Glutamatergic neuron (in vitro differentiated cells): ENCODE results near the gene MYOF. TPM values are rescaled to one million over a fixed set of nuclear protein-coding genes. Genes with fewer than 3 reads are reported as not detected.

Experiments used
- DNase-seq: peaks from one replicate; pipeline ENCODE4 v3.0.0; 2022
- H3K27ac Mint-ChIP-seq: one replicate; pipeline ENCODE4 v1.8.0; 2020; ENCODE audit warnings: mild to moderate bottlenecking, mixed read lengths, inconsistent platforms; ENCODE audit not compliant: unreplicated experiment
- H3K27me3 Mint-ChIP-seq: one replicate; pipeline ENCODE4 v1.8.0; 2020; ENCODE audit warnings: mild to moderate bottlenecking, moderate library complexity, mixed read lengths, inconsistent platforms; ENCODE audit not compliant: unreplicated experiment
- H3K36me3 Mint-ChIP-seq: one replicate; pipeline ENCODE4 v1.8.0; 2020; ENCODE audit warnings: mild to moderate bottlenecking, mixed read lengths, inconsistent platforms; ENCODE audit not compliant: unreplicated experiment
- H3K4me1 Mint-ChIP-seq: one replicate; pipeline ENCODE4 v1.8.0; 2020; ENCODE audit warnings: mild to moderate bottlenecking, low read depth, mixed read lengths, inconsistent platforms; ENCODE audit not compliant: unreplicated experiment
- H3K4me3 Mint-ChIP-seq: one replicate; pipeline ENCODE4 v1.8.0; 2020; ENCODE audit warnings: mild to moderate bottlenecking, mixed read lengths, inconsistent platforms; ENCODE audit not compliant: unreplicated experiment
- H3K9me3 Mint-ChIP-seq: one replicate; pipeline ENCODE4 v1.8.0; 2020; ENCODE audit warnings: mild to moderate bottlenecking, moderate library complexity, mixed read lengths, inconsistent platforms; ENCODE audit not compliant: unreplicated experiment
- total RNA-seq: library from RNA; stranded (reverse); fragmentation: NEBNext Ultra II Directional; extraction: Animal tissue kit (Norgen Biotek cat#: 25700); gene quantifications from one replicate; pipeline ENCODE4 v1.2.1, GENCODE V29; 2021; ENCODE audit not compliant: unreplicated experiment
- TF ChIP-seq, protein P1 (sequence below): fragments of 200-600 bp; sonication (generic); IDR thresholded peaks from one replicate; pipeline ENCODE4 v1.5.0; 2021; ENCODE audit not compliant: partially characterized antibody, unreplicated experiment

The MYOF gene
- total RNA-seq, 1 donor from 2014 or later: 0.42 TPM

DNA sequence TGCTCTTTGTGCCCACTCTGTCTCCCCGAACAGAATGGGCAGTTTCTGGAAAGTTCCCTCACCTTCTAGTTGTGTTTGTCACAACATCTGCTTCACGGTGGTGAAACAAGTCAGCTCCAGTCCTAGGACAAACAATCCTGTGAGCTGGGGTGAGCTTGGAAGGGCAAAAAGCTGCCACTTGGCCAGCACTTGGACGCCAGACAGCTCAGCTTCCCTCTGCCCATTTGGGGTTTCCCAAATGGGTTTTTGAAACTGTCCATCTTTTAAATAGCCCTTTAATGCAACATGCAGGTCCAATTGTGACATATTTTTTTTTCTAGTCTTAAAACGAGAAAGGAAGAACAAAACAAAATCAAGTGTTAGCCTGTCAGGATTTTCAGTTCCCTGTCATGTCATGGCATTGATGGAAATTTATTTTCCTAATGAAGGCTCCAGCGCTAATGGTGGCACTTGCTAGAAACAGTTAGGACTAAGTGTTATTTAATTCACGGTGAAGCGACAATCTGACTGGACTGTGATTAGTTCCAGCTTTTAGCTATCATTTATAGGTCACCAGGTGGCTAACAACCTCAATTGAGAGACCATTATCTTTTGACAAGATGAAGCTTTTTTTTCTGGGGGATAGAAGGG is 181.7 kb downstream of the MYOF start:
- no peak overlapping the region for H3K27ac Mint-ChIP-seq
- H3K36me3 Mint-ChIP-seq: no peaks in the 10 kb centered on the region
- no peaks in the 10 kb centered on the region for H3K9me3 Mint-ChIP-seq
- DNase-seq: no peak
- no peaks in the 10 kb centered on the region for H3K4me1 Mint-ChIP-seq
- TF ChIP-seq, protein P1, sequence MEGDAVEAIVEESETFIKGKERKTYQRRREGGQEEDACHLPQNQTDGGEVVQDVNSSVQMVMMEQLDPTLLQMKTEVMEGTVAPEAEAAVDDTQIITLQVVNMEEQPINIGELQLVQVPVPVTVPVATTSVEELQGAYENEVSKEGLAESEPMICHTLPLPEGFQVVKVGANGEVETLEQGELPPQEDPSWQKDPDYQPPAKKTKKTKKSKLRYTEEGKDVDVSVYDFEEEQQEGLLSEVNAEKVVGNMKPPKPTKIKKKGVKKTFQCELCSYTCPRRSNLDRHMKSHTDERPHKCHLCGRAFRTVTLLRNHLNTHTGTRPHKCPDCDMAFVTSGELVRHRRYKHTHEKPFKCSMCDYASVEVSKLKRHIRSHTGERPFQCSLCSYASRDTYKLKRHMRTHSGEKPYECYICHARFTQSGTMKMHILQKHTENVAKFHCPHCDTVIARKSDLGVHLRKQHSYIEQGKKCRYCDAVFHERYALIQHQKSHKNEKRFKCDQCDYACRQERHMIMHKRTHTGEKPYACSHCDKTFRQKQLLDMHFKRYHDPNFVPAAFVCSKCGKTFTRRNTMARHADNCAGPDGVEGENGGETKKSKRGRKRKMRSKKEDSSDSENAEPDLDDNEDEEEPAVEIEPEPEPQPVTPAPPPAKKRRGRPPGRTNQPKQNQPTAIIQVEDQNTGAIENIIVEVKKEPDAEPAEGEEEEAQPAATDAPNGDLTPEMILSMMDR: no peak
- H3K4me3 Mint-ChIP-seq: no peak overlapping the region
- no peaks in the 10 kb centered on the region for H3K27me3 Mint-ChIP-seq

DNA sequence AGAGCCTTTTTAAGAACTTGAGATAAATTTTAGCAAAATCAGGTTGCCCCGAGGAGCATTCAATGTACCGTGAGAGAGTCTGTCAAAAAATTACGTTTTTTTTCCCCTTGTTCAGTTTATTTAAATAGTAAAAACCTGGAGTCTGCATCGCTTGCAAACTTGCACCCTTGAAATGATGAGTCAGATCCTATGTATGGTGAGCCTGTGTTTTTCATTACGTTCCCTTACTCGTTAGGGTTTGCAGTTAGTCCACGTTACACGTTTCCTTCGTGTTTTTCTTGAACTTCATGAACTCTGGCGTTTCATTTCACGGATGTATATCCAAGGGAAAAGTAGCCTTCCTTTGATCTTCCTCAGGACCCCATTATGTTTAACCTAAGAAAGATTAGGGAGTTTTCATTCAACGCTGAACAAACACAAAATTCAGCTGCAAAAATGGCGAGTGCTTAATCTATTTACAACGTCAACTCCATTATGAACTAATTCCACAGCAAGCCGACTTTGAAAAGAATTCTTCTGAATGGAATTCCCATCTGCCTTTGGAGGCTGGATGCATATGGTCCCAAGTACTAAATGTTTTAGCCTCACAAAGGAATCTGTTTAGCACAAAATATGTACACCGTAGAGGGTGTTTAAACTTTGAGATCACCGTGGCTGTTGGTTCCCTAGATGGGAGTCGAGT is 182.4 kb downstream of the MYOF start:
- no peak for DNase-seq
- TF ChIP-seq, protein P1: no peak
- H3K36me3 Mint-ChIP-seq: no peaks in the 10 kb centered on the region
- H3K4me3 Mint-ChIP-seq: no peak overlapping the region
- H3K4me1 Mint-ChIP-seq: no peaks in the 10 kb centered on the region
- no peaks in the 10 kb centered on the region for H3K9me3 Mint-ChIP-seq
- H3K27ac Mint-ChIP-seq: no peak overlapping the region
- H3K27me3 Mint-ChIP-seq: peaks cover 1% of the 10 kb centered on the region

DNA sequence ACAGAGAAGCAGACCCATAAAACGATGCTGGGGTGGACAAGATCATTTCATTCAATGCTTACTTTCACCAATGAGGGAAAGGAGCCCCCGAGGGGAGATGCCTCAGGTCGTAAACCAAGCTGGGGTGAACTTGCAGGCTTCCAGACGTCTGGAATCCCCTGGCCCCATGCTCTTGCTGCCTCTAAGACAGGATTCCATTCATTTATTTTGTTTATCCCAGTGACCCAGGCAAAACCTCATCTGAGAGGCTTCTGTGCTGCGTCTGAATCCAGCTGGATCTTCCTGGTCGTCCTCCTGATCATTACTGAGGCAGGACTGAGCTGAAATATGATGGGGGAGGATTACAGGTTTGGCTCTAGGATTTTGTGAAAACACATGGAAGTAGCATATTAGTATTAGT is 182.9 kb downstream of the MYOF start:
- H3K4me3 Mint-ChIP-seq: no peak overlapping the region
- no peaks in the 10 kb centered on the region for H3K36me3 Mint-ChIP-seq

DNA sequence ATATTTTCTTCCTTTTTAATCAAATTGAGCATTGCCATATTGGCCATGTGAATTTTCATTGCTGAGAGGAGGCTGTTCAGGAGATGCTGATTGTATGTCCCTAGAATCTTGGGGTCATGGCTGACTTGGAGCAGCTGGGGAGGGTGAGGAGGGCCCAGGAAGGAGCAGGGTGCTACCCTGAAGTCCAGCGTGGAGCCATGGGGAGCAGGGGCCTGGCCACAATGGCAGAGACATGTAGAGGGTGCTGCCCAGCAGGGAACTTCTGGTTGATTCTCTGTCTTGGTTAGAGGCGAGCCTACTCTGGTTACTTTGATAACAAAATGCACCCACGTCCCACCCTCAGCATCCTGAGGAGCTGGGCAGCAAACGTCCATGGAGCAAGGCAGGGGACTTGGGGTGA is 186.0 kb downstream of the MYOF start:
- Mint-ChIP-seq H3K4me1 (no peaks in the 10 kb centered on the region), H3K9me3 (no peaks in the 10 kb centered on the region), H3K4me3 (no peak overlapping the region), H3K27me3 (peaks cover 1% of the 10 kb centered on the region), H3K27ac (no peak overlapping the region), H3K36me3 (no peaks in the 10 kb centered on the region)
- TF ChIP-seq, protein P1: no peak
- DNase-seq: no peak

More for the DNA sequence above, 182.9 kb downstream of the MYOF start:
- peaks cover 1% of the 10 kb centered on the region for H3K27me3 Mint-ChIP-seq
- H3K27ac Mint-ChIP-seq: no peak overlapping the region
- no peak for DNase-seq
- H3K9me3 Mint-ChIP-seq: no peaks in the 10 kb centered on the region
- H3K4me1 Mint-ChIP-seq: no peaks in the 10 kb centered on the region
- TF ChIP-seq, protein P1: no peak

DNA sequence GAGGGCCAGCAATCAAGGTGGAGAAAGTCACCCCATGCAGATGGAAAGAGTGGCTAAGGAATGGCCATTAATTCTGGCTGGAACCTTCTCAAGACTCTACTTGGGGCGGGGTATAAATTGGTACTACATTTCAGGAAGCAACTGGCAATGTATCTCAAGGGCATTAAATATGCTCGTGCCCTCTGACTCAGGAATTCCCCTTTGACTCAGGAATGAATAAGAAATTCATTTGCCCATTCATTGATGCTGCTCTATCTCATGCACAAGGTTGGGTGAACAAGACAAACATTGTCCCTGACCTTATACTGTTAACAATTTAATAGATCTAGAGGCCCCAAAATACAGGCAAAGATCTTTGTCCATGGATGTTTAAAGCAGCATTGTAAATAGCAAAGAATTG is 188.1 kb downstream of the MYOF start:
- DNase-seq: no peak
- Mint-ChIP-seq H3K27ac (no peak overlapping the region), H3K4me3 (no peak overlapping the region), H3K27me3 (peaks cover 1% of the 10 kb centered on the region), H3K9me3 (peaks cover 1% of the 10 kb centered on the region), H3K36me3 (no peaks in the 10 kb centered on the region), H3K4me1 (no peaks in the 10 kb centered on the region)
- TF ChIP-seq, protein P1: no peak
